ENCODE data around the gene CARD11.

- no peak for TF ChIP-seq POLR2A (IDR thresholded peaks at IDR 0.05; ENCODE audit: extremely low read depth, insufficient read length)
- no peak for TF ChIP-seq CTCF (IDR thresholded peaks at IDR 0.05; ENCODE audit: low read depth, low read length)
- no peak for TF ChIP-seq MYC (IDR thresholded peaks at IDR 0.05; ENCODE audit: low read depth, low read length)
These were observed 70.9 kb downstream of the CARD11 start for GRCh38 chr7:2972835-2973161.
